Type B pancreatic cell (in vitro differentiated cells): ENCODE results near the gene AKIRIN1. TPM values are rescaled to one million over a fixed set of nuclear protein-coding genes. Genes with fewer than 3 reads are reported as not detected.

Experiments
- DNase-seq: peaks from one replicate; pipeline ENCODE4 v3.0.0; 2021; ENCODE audit warnings: mixed read lengths; ENCODE audit not compliant: unreplicated experiment; ENCODE audit errors: extremely low spot score
- H3K27ac Mint-ChIP-seq: 2 replicates; pipeline ENCODE4 v1.8.0; 2021; ENCODE audit warnings: mild to moderate bottlenecking, mixed read lengths
- H3K27me3 Mint-ChIP-seq: 2 replicates; pipeline ENCODE4 v1.8.0; 2021; ENCODE audit warnings: mixed read lengths
- H3K36me3 Mint-ChIP-seq: 2 replicates; pipeline ENCODE4 v1.8.0; 2021; ENCODE audit warnings: mixed read lengths
- H3K4me1 Mint-ChIP-seq: one replicate; pipeline ENCODE4 v1.8.0; 2021; ENCODE audit warnings: mixed read lengths; ENCODE audit not compliant: unreplicated experiment
- H3K4me3 Mint-ChIP-seq: 2 replicates; pipeline ENCODE4 v1.8.0; 2021; ENCODE audit warnings: mild to moderate bottlenecking, mixed read lengths
- H3K9me3 Mint-ChIP-seq: 2 replicates; pipeline ENCODE4 v1.8.0; 2021; ENCODE audit warnings: mixed read lengths
- CTCF ChIP-seq: fragments of 200-600 bp; sonication (generic); conservative IDR thresholded peaks from 2 replicates; pipeline ENCODE4 v1.5.0; 2021; ENCODE audit warnings: antibody characterized with exemption, mild to moderate bottlenecking
- long read RNA-seq: library from polyadenylated mRNA; unstranded; transcript quantifications from one replicate; pipeline ENCODE4 v2.0.0, GENCODE V29; 2020
- total RNA-seq: library from RNA; stranded (reverse); gene quantifications from 2 replicates; pipeline ENCODE4 v1.2.1, GENCODE V29; 2021; ENCODE audit warnings: low replicate concordance

AKIRIN1 gene
- total RNA-seq = 67.4 and 73.0 TPM in 2 replicates
- long read RNA-seq, transcript AKIRIN1-202 (5 exons, 2,741 nt) = major isoform, 8 of 12 reads
- long read RNA-seq, partial matches to known transcripts = 1 of 12 reads
- long read RNA-seq, other reads (novel, unspliced or antisense) = 3 of 12 reads

- Mint-ChIP-seq H3K9me3 (no peaks in the 10 kb centered on the region), H3K27ac (peak within 1 kb of the TSS; percentile 81), H3K4me1 (peaks cover 26% of the 10 kb centered on the region), H3K36me3 (peaks cover 19% of the 10 kb centered on the region), H3K4me3 (peak within 1 kb of the TSS; percentile 92), H3K27me3 (no peaks in the 10 kb centered on the region)
- no peak for TF ChIP-seq CTCF
- peak; percentile 99 for DNase-seq
These were observed at the start of gene AKIRIN1 for GRCh38 chr1:38990738-38991637. Gene AKIRIN1 (plus strand): TSS chr1:38991276. CDS start chr1:38991381, 105 bp downstream.

- H3K36me3 Mint-ChIP-seq = no peaks in the 10 kb centered on the region
- DNase-seq = no peak
- H3K9me3 Mint-ChIP-seq = no peaks in the 10 kb centered on the region
- no peaks in the 10 kb centered on the region for H3K4me1 Mint-ChIP-seq
- H3K4me3 Mint-ChIP-seq = no peak within 1 kb of the TSS
- TF ChIP-seq CTCF = no peak
- no peaks in the 10 kb centered on the region for H3K27me3 Mint-ChIP-seq
- no peak within 1 kb of the TSS for H3K27ac Mint-ChIP-seq
These were observed 49.5 kb upstream of the AKIRIN1 start, which contains the start of gene RHBDL2 for GRCh38 chr1:38941527-38942019. Gene RHBDL2 (minus strand): TSS chr1:38941830. CDS start chr1:38919212, 22,618 bp downstream.

- no peak for TF ChIP-seq CTCF
These were observed 48.2 kb upstream of the AKIRIN1 start for GRCh38 chr1:38942664-38943428.

GRCh38 chr1:38944547-38944946, 46.5 kb upstream of the AKIRIN1 start:
- no peak for DNase-seq
- TF ChIP-seq CTCF = no peak
- Mint-ChIP-seq H3K27me3 (no peaks in the 10 kb centered on the region), H3K9me3 (peaks cover 4% of the 10 kb centered on the region), H3K4me1 (no peaks in the 10 kb centered on the region), H3K4me3 (no peak overlapping the region), H3K27ac (no peak overlapping the region), H3K36me3 (no peaks in the 10 kb centered on the region)

More at GRCh38 chr1:38942664-38943428, 48.2 kb upstream of the AKIRIN1 start:
- Mint-ChIP-seq H3K36me3 (no peaks in the 10 kb centered on the region), H3K9me3 (peaks cover 4% of the 10 kb centered on the region), H3K27me3 (no peaks in the 10 kb centered on the region), H3K4me3 (no peak overlapping the region), H3K4me1 (no peaks in the 10 kb centered on the region), H3K27ac (no peak overlapping the region)
- no peak for DNase-seq

- Mint-ChIP-seq H3K27me3 (no peaks in the 10 kb centered on the region), H3K4me1 (peaks cover 11% of the 10 kb centered on the region), H3K36me3 (no peaks in the 10 kb centered on the region), H3K27ac (peak overlapping the region; percentile 83), H3K9me3 (peaks cover 4% of the 10 kb centered on the region), H3K4me3 (peak overlapping the region; percentile 74)
- no peak for TF ChIP-seq CTCF
- DNase-seq = no peak
These were observed 40.5 kb upstream of the AKIRIN1 start for GRCh38 chr1:38950553-38950952.
